ENCODE measurements around the gene PARVA.

Gene PARVA

GRCh38 chr11:12408156-12408770 lies 30.9 kb downstream of the PARVA start:
- DNase-seq = no peak

DNA sequence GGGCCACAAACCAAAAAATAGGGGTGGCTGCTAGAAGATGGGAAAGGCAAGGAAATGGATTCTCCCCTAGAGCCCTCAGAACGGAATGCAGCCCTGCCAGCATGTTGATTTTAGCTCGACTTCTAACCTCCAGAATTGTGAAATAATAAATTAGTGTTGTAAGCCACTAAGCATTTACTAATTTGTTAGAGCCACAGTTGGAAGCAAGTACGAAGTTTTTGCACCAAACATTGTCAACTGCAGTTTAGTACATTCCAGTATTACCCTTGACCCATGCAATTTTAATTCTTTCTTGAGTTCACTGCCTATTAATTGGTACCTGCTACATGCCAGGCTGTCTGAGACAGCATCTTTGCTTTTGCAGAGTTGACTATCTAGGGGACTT lies 32.2 kb downstream of the PARVA start:
- DNase-seq = no peak

- DNase-seq = no peak
These were observed 32.8 kb downstream of the PARVA start for GRCh38 chr11:12410006-12410728.

DNA sequence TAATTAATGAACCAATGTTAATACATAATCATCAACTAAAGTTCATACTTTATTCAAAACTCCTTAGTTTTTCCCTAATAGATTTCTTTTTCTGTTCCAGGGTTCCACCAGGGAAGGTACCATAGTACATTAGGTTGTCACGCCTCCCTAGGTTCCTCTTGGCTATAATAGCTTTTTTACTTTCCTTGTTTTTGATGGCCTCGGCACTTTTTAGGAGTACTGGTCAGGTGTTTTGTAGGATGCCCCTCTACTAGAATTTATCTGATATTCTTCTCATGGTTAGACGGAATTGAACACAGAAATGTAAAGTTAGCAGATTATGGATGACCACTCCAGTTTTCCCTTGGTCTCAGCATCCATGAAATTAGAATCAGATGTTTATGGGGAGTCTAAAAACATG lies 34.0 kb downstream of the PARVA start:
- no peak for DNase-seq

DNA sequence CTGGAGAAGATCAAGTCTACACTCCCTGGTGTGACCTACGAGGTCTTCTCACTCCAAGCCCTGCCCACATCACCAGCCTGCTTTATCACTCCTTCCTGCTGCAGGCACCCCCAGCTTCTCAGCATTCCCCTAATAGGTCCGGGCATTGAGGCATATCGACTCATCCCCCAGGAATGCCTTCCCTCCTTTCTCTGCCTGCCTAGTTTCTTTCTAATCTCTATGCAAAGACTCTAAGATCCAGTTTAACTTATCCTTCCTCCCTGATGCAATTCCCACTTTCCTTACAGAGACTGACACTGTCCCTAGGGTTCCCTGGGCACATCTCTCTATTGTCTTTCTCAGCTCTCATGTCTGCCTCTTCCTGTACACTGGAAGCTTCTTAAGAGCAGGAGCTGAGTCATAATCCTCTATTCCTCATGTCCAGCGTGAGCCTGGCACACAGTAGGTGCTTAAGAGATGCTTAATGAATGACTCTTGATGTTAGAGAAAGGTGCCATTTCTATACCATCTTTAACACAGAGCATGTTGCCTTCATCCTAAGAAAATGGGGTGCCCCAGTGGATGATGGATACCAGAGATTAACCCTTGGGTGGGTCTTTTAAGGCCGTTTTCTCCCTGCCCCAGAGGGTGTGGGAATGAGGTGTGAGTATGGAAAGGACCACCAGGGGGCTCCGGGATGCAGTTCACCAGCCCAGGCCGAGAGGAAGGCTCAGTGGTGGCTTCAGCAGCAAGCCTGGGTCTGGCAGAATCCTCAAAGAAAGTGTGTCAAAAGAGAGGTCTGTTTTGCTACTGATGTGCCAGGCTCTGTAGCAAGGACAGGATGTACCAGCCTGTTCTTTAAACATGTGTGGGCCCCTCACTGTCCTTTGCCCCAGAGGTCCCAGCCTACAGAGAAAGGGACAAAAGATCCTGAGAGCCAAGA lies 34.7 kb downstream of the PARVA start:
- DNase-seq = no peak

DNA sequence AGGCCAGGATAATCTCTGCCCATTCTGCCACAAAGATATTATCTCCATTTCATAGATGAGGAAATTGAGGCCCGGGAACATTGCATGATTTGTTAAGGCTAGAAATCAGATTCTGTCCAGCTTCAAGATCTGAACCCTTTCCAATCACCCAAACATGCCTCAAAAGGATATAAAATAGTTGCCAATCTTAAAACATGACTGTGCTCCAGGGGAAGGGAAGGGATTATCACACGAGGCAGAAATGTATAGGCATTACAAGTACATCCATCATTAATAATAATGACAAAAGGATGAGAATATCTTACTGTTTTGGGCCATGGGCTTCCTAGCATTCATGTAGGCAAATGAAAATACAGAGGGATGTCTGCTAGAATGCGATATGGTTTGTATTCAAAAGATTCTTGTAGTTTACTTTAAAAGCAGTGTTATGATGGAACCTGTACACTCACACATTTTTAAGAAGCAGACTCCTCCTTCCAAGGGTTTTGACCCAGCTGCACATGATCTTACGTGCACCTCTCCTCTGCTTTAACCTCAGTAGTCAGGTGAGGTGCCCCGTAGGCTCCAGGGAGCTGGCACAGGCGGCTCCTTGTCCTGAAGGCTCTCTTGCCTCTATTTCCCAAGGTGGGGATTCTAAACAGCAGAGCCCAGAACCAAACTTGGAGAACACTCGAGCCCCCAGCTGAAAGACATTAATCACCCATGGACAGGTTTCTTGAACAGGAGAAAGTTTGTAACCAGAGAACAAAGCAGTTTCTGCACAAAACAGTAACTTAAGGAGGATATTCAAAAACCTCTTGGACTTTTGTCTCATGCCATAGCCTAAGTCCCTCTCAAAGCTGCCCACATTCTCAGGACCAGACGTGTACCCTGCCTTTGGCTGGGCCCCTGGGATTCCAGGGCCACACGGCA lies 36.0 kb downstream of the PARVA start:
- no peak for DNase-seq

- DNase-seq = no peak
These were observed 37.2 kb downstream of the PARVA start for GRCh38 chr11:12414611-12415010.

DNA sequence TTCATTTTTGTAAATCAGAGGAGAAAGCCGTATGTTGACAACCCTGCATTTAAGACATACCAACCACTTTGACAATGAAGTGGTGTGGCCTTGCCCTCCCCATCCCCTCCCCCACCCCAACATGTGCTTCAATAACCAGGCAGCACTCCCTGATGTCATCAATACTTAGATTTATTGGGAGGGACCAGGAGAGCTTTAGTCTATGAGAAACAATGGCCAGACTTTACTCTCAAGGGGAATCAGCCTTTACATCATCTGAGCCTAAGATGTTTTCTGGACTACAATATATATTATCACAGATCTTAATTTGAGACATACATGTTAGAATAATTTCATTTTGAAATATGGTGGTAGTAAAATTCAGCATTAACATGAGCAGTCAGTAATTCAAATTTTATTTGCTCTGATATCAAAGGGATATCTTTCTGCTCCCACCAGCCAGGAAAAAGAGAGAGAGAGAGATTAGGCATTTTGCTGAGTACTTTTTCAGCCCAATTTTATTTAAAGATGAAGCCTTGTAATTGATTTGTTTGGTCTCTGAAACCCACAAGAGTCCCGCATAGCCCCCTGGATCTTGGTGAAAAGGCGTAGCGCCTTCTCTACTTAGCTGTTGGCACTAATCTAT lies 38.1 kb downstream of the PARVA start:
- no peak for DNase-seq

- DNase-seq = no peak
These were observed 39.2 kb downstream of the PARVA start for GRCh38 chr11:12416552-12416951.

GRCh38 chr11:12417691-12418611 lies 40.6 kb downstream of the PARVA start:
- no peak for DNase-seq

GRCh38 chr11:12420040-12420439 lies 42.7 kb downstream of the PARVA start:
- no peak for DNase-seq

DNA sequence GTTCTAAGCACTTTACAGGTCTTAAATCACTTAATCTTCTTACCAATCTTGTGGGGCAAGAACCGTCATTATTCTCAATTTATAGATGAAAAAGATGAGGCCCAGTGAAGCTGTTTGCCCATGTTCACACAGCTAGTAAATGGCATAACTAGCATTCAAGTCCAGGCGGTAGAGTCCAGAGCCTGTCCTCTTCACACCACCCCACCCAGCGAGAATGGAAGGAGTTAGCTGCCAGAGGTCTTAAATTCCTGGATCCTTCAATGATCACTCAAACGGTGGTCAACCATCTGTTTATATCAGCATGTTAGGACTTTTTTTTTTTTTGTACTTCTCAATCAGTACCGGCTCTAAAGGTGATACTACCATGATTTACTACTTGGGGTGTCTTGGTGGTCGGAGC lies 43.3 kb downstream of the PARVA start:
- no peak for DNase-seq

DNA sequence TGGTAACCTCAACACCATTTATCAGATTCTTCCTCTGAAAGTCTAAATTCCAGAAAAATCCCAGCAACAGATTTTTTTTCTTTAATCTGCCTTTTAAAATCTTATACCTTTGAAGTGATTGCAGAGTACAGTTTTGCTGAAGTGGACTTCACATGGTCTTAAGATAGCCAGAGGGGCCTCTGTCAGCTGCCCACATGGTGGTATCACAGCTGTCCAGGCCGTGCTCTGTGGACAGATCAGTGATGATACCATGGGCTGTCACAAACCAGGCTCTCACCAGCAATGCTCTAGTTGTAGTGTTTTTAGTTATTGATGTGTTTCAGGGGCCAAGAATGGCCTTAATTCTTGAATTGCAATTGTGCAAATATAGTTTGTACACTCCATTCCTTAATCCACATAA lies 44.0 kb downstream of the PARVA start:
- DNase-seq = no peak

DNA sequence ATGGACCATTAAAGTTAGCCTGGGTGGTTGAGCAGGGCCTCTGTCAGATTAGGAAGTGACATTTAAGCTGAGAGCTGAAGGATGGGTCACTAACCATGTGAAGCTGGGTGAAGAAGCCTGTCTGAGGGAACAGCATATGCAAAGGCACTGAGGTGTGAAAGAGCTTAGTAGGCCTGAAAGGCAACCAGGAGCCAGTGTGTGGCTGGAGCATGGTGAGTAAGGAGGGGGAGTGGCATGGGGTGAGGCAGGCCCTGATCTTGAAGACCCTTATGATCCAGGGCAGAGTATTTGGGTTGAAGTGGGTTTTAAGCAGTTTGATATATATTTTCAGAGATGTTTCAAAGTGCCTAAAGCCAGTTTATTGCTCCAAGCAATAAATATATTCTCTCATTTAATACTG lies 48.8 kb downstream of the PARVA start:
- no peak for DNase-seq

GRCh38 chr11:12429155-12429554 lies 51.8 kb downstream of the PARVA start:
- no peak for DNase-seq

- no peak for DNase-seq
These were observed 53.0 kb downstream of the PARVA start for GRCh38 chr11:12430351-12430750.

DNA sequence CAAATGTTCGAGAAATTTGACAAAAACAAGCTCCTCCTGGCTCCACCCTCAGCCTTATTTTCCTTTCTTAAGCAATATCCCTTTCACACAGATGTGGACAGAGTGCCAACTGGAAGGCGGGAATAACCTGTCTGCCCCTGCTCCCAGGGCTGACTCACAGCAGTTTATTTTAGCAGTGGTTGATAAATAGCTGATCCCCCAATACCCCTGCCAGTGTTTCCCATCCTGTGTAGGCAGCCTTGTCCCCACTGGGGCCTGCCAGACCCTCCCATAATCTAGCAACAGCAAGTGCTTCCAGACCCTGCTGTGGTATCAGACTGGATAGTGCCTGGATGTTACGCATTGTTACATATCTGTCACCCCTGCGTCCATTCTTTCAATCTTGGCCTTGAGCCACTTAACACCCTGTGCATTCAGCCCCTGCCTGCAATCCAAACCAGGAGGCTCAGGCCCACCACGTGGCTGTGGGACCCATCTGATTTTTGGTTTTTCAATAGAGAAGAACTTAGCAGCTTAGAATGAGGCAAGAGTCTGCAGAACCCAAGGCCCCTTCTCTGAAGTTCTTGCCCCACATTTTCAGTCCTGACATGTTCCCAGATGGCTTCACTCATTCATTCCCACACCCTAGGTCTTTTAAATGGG lies 53.7 kb downstream of the PARVA start:
- DNase-seq = no peak

DNA sequence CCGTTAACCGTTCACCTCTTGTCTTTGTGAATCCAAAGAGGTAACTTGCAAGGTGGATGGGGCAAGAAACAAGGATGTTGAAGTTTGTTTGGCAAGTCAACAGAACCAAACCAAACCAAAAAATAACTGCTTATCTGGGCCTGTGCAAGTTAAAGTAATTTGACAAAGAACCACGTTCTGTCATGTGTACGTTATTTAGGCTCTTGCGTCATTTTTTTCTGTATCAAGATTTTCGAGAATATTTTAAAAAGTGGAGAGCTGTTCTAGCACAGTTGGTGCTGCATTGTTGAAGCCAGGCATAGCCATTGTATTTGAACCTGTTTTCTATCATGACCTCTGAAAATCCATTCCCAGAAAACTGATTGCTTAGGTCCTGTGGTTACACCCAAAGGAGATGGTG lies 55.1 kb downstream of the PARVA start:
- DNase-seq = no peak

DNA sequence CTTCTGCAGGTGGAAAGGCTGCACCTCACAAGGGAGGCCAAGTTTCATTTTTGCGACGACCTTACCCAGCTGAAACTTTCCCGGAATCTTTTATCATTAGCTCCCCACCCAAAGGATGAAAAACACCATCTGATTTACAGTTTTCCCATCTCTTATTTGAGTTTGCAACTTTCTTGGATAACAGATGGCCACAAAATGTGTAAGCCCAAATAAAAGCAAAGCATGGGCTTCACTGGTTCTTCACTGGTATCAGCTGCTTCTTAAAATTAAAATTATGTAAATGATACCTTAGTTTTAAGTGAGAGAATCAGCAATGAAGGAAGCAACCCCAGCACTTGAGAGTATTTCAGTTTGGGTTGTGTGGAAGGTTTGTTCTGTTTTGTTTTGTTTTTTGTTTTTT lies 55.8 kb downstream of the PARVA start:
- no peak for DNase-seq

GRCh38 chr11:12433571-12434324 lies 56.4 kb downstream of the PARVA start:
- DNase-seq = no peak
